Central memory CD8-positive, alpha-beta T cell (primary cell): ENCODE data around the gene ZNF800.

ENCODE experiments used
- ATAC-seq: fragments of 150-1000 bp; cut with Tn5 transposase; replicated peaks from 2 replicates; pipeline ENCODE4 v1.10.0; 2022; ENCODE audit warnings: mild to moderate bottlenecking, moderate FRiP score, moderate number of reproducible peaks; ENCODE audit not compliant: poor library complexity, severe bottlenecking; ENCODE audit errors: extremely low read depth
- DNase-seq, 2 donors: peaks; one replicate each; pipeline ENCODE4 v3.0.0; 2021; ENCODE audit warnings: low spot score in 2 of 2
- H3K27ac Mint-ChIP-seq: one replicate; pipeline ENCODE4 v1.8.0; 2022; ENCODE audit warnings: low read depth, mild to moderate bottlenecking, moderate library complexity, mixed read lengths
- H3K27me3 Mint-ChIP-seq: one replicate; pipeline ENCODE4 v1.8.0; 2022; ENCODE audit warnings: mixed read lengths
- H3K36me3 Mint-ChIP-seq: one replicate; pipeline ENCODE4 v1.8.0; 2022; ENCODE audit warnings: mild to moderate bottlenecking, moderate library complexity, mixed read lengths; ENCODE audit not compliant: insufficient read depth
- H3K4me1 Mint-ChIP-seq: one replicate; pipeline ENCODE4 v1.8.0; 2022; ENCODE audit warnings: mixed read lengths
- H3K4me3 Mint-ChIP-seq: one replicate; pipeline ENCODE4 v1.8.0; 2022; ENCODE audit warnings: mild to moderate bottlenecking, moderate library complexity, mixed read lengths
- H3K9me3 Mint-ChIP-seq: one replicate; pipeline ENCODE4 v1.8.0; 2022; ENCODE audit warnings: mixed read lengths

The ZNF800 gene

DNA sequence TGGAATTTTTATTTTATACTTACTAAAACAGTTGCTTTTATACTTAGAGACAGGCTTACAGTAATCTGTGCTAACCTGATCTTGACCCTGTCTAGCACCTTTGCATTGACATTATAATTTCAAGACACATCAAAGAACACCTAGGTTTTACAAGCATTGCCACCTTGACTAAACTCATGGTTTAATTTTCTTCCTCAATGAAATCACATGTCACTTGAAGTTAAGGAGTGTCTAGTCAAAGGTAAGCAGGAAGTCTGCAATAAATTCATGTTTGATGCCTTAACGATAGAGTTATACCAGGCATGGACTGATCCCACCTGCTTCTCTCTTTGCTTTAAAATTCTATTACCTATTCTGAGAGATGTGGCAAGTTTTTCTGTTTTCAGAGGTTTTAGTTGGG lies 62.4 kb downstream of the ZNF800 start:
- H3K4me3 Mint-ChIP-seq, result no peak overlapping the region
- no peaks in the 10 kb centered on the region for H3K36me3 Mint-ChIP-seq
- no peak overlapping the region for H3K27ac Mint-ChIP-seq
- H3K27me3 Mint-ChIP-seq, result peaks cover 69% of the 10 kb centered on the region
- no peak for ATAC-seq
- no peaks in the 10 kb centered on the region for H3K4me1 Mint-ChIP-seq
- no peak for DNase-seq
- H3K9me3 Mint-ChIP-seq, result no peaks in the 10 kb centered on the region

DNA sequence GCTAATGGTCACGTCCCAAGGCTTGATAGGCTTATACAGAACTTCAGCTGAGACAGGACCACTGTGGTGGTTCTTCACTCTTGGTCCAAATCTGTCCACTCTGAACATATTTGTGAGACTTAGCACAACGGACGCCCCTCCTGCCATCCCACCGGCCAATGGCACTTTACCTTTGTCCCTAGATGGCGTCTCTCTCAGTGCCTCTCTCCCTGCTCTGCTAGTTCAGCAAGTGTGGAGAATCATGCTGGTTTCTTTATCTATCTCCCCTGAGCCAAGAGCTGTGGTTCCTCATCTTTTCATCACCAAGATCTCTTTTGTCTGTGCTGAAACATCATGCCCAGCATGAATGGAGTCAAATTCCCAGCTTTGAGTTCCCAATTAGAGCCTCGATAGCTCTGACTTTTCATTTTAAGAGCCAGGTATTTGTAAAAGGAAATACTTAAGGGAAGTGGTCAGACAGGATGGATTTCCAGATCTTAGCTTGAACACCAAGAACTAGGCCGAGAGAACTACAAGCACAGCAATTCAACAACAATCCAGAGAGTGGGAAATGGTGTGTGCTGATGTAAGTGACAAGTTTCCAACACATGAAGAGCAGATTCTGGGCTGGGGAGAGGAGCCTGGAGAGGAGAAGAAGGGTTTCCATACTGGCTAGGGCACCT lies 69.5 kb downstream of the ZNF800 start:
- no peak overlapping the region for H3K27ac Mint-ChIP-seq
- peak overlapping the region; percentile 26 for H3K4me3 Mint-ChIP-seq

DNA sequence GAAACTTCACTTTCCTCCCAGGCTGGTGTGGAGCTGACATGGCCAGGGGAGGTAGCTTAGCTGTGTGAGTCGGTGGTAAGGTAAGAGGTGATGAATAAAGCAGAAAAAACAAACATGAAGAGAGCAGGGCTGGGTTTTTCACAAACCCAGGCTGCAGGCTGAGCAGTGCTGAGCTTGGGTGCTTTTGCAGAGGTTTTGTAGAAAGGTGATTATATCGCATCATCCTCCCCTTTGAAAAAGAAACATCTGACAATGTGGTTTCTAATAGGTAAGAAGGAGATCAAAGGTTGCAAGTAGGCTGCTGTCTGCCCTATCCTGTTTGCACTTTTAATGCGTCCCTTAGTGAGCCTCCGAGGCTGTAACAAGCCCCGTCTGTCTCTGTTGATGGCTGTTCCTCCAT lies 70.2 kb downstream of the ZNF800 start:
- peaks cover 9% of the 10 kb centered on the region for H3K4me1 Mint-ChIP-seq
- no peak for DNase-seq
- peak; percentile 68 for ATAC-seq
- no peaks in the 10 kb centered on the region for H3K9me3 Mint-ChIP-seq
- H3K4me3 Mint-ChIP-seq, result peak overlapping the region; percentile 26
- H3K27me3 Mint-ChIP-seq, result peaks cover 20% of the 10 kb centered on the region
- no peak overlapping the region for H3K27ac Mint-ChIP-seq
- peaks cover 3% of the 10 kb centered on the region for H3K36me3 Mint-ChIP-seq

More for the DNA sequence above, 69.5 kb downstream of the ZNF800 start:
- DNase-seq (no peak), ATAC-seq (peak; percentile 15)
- peaks cover 9% of the 10 kb centered on the region for H3K4me1 Mint-ChIP-seq
- no peaks in the 10 kb centered on the region for H3K9me3 Mint-ChIP-seq
- peaks cover 25% of the 10 kb centered on the region for H3K27me3 Mint-ChIP-seq
- H3K36me3 Mint-ChIP-seq, result peaks cover 3% of the 10 kb centered on the region

DNA sequence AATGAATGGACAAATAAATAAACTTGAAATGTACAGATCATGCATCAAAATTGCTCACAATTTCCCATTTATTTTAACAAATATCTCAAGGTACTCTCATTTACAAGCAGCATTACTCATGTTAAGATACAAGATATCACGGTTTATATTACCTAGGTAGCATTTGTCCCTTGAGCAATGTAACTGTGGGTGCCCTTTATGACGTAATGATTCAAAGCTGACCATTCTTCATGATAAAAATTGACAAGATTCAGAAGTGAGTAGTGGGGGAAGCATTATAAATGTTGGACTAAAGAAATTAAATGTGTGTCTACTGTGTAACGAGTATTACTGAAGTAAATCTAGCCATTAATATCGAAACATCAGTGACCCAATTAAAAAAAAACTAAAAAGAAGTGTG lies 71.5 kb downstream of the ZNF800 start:
- DNase-seq, result no peak
- Mint-ChIP-seq H3K4me3 (no peak overlapping the region), H3K27ac (no peak overlapping the region), H3K4me1 (peaks cover 9% of the 10 kb centered on the region), H3K27me3 (peaks cover 21% of the 10 kb centered on the region), H3K9me3 (no peaks in the 10 kb centered on the region), H3K36me3 (peaks cover 3% of the 10 kb centered on the region)
- ATAC-seq, result no peak
